CD4-positive, alpha-beta T cell treated with Interleukin-6 for 4 hours (primary cell): Measurements from ENCODE around the gene CCDC169.
"Not testable (repeated sequence)": the region's sequence is repeated elsewhere in the genome, so short reads cannot be mapped to it uniquely, and the experiment has no call there.

Experiments used
- DNase-seq: peaks from one replicate; pipeline ENCODE4 v3.0.0-alpha.2; 2020; ENCODE audit warnings: mixed read lengths

CCDC169 gene

DNA sequence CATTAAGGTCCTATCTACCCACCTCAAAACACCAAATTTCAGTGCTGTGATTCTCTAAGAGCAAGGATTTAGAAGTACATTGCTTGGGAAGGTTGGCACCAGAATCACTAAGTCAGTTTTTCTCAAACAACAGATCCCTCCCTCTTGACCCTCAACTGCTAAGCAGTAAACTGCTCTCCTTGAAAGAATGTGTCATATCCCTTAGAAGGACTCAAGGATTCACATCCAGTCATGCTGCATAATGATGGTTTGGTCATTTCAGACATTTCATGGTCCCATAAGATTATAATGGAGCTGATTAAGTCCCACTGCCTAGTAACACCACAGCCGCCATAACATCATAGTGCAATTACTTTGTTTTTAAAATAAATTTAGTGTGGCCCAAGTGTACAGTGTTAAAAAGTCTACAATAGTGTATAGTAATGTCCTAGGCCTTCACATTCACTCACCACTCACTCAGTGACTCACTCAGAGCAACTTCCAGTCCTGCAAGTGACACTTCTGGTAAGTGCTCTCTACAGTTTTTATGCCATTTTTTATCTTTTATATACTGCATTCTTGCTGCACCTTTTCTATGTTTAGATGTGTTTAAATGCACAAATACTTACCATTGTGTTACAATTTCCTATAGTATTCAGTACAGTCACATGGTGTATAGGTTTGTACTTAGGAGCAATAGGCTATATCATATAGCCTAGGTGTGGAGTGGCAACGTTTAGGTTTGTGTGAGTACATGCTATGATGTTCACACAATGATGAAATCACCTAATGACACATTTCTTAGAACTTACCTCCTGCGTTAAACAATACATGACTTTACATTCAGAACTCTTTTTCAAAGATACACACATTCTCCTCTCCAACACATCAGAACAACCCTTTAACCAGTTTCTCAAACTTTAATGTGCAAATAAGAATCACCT is 15.7 kb upstream of the CCDC169 start:
- DNase-seq, result no peak

DNA sequence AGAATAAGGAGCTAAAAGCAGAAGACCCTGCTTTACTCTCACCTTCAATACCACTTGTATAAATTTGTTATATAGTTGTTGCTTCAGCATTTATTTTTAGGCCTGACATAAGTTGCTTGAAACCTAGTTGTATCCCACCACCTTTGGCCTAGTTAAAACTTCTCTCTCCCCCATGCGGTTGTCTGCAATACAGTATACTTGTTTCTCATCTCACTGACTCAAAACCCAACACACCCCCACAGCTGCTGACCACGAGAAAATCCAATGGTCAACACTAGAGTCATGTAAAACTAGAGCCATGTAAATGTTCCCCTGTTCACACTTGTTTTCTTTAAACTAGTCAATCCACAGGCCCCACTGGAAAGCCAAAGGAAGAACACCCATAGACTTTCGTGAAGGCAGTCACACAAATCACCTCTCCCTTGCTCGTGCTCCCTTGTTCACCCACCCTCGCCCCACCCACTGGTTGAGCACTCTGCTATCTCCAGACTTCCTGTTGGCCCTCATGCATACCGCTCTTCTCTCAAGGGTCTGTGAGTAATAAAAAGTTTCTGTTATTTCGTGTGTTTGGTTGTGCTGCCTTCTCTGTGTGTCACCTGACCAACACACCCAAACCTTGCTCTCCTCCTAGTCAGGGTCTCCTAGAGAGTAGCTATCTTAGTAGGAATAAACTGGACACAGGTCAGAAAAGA is 12.9 kb upstream of the CCDC169 start:
- DNase-seq, result no peak

DNA sequence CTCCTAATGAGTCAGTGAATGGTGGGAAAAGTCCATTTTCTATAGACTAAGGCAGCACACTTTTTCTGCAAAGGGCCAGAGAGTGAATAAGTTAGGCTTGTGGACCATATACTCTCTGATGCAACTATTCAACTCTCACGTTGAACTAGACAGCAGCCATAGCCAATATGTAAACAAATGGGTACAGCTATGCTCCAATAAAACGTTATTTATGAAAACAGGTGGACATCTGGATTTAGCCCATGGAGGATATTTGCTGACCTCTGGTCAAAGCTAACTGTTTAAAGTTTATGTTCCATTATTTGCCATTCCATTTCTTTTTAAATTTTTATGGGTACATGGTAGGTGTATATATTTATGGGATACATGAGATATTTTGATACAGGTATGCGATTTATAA is 4.7 kb upstream of the CCDC169 start:
- DNase-seq, result no peak

DNA sequence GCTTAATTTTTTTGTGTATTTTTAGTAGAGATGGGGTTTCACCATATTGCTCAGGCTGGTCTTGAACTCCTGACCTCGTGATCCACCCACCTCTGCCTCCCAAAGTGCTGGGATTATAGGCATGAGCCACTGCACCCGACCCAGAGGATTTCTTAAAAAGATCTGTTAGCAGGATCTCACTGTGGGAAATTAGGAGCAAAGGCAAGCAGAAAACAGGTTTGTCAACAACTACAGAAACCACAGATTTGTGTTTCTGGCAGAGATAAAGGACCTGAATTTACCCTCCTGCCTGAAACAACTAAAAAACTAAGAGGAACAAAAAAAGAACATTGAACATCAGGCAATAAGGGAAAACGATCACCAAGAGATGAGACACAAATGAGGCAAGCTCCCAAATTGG is 1.9 kb upstream of the CCDC169 start:
- not testable (repeated sequence) for DNase-seq

DNA sequence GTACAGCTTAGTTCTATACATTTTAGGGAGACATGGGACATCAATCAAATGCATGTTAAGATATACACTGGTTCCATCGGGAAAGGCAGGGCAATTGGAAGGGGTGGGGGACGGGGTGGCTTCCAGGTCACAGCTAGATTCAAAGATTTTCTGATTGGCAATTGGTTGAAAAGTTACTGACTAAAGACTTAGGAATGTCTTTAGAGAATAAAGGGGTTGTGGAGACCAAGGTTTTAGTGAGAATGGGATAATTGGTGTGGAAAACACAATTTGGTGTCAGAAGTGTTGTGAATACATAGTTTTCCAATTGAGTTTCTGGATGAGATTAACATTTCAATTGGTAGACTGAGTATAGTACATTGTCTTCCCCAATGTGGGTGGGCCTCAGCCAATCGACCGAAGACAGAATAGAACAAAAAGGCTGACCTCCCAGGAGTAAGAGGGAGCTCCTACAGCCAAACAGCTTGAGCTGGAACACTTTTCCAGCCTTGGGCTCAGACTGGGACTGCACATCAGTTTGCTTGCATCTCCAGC is 988 bp upstream of the CCDC169 start:
- DNase-seq, result no peak

DNA sequence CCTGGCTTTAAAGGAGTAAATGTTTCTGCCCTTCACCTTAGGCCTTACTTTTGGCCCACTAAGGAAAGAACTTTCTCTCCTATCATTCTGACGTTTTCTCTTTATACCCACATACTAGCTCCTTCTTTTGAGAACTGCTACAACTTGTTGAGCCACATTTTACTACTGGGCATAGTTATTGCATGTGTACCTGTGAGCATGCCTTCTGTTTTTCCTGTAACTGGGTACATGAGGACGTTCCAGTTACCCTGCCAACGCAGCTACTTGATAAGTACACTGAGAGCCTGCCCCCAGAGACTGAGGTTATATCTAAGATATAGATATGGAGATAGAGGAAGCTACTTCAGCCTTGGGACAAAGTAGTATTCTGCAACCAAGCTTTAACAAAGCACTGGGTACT is 3.5 kb downstream of the CCDC169 start:
- no peak for DNase-seq

DNA sequence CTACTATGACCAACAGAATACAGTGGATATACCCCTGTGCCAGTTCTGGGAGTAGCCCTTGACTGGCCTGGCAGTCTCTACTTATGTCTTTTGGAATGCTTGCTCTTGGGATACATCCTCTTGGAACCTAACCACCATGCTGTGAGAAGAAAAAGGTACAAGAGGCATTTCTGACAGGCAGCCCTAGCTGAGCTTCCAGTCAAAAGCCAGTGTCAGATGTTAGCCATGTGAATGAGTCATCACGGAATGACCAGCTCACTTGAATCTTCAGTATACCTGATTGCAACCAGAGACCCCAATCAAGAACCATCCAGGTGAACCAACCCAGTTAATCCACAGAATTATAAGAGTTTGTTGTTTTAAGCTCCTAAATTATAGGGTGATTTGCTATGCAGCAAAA is 4.1 kb downstream of the CCDC169 start:
- DNase-seq, result no peak

DNA sequence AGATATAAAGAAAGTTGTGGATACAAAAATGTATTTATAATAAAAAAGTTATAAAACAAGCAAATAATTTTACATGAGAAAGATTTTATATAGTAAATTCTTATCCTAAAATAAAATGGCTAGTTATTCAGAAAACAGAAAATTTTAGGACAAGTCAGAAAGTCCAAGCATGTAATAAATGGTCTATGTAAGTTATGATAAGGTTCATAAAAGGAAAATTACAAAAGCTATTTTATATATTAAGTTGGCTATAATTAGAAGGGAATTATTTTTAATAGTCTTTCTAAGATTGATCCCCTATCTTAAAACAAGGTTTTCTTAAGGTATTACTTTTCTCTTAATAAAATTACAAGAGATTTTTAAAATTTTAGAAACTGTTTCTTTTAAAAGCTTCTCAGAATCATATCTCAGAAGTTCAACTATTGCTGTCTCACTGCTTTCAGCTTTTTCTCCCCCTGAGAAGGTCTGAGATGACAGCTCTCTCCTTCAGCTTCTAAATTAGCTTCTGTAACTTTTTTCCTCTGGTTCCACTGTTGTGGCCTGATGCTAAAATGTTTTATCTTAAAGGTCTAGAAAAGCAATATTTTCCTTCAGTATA is 8.7 kb downstream of the CCDC169 start:
- no peak for DNase-seq

DNA sequence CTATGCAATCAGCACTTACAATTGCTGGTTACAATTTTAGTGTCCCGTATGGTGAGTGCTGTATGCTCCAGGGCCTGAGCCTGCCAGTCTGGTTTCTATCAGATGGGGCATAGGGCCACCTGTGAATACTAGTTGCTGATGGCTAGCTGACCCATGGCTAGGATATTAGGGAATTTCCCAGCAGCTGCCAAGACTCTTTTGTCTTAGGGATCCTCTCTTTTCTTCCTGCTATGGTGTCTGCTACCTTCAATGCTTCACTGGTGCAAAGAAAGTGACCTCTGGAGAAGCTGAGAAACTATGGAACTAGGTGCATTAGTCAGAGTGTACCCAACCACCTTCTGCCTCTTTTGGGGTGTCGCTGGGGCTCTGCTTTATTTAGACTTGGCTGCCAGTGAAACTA is 11.6 kb downstream of the CCDC169 start:
- no peak for DNase-seq

DNA sequence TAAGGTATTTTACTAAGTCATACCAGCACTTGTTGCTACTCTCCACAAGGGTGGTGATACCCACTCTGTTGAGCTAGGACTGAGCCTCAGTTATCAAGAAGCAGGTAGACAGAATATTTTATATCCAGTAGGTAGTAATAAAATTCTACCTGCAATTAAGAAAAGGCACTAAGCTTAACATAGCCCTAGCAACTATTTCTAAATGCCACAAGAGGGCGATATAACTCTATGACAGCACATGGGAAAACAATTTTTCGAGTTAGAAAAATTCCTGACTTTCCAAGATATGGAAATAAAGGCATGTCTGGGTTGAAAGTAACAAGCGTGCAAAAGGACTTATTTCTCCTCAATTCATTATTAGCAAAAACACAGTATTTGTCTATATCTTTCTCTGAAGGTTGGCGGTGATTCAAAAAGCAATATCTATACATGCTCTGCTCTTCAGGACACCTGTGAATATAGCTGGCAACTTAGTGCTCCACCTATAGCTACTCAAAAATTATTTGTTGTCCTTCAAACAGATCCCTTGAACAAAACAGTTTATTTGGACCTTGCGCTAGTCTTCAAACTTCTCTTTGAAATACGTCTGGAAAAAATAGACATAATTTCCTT is 14.7 kb downstream of the CCDC169 start:
- DNase-seq, result no peak

DNA sequence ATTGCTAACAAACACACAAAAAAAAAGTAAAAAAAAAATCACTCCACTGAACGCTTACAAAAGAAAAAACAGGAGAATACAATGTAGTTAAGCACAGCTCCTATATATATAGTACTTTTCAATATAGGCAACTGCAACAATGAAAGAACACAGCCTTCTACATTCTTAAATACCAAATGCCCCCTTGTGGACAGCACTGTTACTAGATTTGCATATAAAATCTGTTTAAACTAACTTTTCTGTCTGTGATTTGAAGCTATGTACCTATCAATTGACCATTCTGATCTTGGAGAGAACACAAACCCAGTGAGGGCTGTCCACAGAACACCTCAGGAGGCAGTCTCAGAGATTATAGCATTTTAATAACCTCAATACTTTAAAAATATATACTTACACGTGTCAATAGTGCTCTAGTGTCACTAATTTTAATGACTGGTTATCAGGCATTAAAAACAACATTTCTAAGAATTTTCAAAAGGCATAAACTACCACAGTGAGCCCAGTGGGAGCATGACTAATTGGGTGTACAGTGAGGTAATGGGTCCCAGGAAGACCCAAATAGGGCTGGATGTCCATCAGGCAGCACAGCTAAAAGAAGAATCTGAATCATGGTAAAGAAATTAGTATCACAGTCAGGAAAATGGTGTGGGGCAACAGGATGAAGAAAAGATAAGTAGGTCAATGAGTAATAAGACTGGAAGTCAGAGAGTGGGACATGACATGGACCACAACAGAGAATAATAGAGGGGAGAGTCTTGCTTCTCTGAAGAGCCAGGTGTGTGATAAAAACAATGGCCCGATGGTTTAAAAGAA is 22.2 kb downstream of the CCDC169 start:
- no peak for DNase-seq

DNA sequence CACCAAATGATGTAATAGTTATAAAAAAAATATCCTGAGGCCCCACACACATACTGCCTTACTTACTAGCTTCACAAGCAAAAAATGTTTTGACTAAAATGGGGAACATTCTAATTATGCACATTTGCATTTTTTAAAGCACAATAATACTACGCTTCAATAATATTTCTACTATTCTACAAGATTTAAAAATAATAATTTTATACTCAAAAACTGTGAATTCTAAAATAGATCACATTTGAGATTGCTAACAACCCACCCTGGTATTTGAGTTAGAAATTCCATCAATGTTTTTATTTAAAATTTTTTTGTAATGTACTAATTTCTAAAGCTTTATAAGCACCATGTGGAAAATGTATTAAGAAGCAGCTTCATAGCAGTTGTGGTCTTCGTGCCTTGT is 24.2 kb downstream of the CCDC169 start:
- no peak for DNase-seq

DNA sequence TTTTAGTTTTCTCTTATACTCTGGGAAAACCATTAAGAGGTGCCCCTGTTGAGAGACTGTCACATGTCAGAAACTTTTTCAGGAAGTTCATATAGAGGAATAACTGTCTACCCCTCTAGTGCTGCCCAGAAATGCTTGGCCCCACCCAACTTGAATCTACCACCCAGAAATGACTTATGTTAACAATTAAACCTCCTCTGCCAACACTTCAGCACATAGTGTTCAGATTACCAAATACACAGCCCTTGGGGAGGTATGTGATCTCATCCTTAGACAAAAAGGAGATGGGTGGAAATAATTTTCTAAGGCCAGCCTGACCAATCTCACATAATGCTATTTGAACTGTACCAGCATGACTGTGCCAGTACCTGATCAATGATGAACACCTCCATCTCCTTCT is 35.6 kb downstream of the CCDC169 start:
- DNase-seq, result no peak

DNA sequence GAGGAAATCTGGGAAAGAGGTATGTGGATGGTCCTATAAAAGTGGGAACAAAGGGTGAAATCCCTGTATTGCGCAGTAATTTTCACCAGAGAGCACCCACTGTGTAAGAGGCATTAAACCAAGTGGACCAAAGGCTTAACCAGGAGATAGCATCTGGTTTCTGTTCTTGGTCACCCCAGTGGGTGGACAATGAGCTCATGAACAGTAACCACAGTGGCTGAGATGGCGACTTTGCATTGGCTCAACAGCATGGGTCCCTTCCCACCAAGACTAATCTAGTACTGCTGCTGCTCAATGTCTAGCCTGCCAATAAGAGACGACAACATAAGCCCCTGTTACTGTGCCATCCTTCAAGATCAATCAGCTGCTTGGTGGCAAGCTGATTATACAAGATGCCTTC is 36.6 kb downstream of the CCDC169 start:
- no peak for DNase-seq

DNA sequence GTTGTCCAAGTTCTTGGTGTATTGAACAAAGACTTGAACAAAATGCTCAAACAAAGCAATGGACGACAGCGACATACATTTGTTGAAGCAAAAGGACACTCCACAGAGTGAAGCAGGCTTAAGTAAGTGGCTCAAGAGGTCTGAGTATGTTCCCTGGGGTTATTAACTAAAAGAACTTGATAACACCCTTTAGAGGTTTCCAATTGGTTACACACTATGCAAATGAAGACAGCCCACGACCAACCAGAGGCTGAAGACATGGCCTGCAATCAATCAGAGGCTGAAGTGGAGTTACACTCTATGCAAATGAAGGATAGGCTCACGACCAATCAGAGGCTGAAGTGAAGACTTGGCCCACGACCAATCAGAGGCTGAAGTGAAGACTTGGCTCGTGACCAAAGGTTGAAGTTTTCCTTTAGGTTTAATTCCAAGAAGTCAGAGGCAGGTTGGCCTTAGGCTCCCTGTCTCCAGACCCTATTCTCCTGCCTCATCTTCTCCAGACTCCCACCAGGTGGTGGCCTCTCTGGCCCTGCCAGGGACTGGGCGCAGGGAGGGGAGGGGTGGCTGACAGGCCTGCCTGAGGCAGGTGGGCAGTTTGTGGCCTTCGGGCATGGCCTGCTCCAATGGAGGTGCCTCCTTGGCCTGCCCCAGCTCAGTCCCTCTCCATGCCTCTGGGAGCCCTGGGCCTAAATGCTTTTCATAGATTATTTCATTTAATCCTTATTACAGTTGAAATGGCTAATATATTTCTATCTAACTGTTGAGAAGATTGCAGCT is 38.1 kb downstream of the CCDC169 start:
- no peak for DNase-seq

DNA sequence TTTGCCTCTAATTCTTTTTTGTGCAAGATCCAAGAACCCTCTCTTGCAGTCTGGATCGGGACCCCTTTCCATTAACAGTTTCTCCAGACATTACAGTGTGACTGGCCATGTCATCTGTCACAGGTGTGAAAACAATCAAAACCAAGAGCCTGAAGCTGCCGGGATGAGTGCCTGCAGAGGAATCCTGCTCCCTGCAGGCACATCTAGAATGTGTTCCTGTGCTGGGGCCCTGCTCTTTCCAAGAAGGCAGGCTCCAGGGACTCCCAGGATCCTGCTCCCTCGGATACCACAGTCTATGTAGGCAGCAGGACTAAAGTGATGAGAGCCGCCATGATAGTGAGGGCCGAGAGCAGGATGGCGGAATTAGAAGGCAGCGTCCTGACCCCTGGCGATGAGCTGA is 38.8 kb downstream of the CCDC169 start:
- no peak for DNase-seq

DNA sequence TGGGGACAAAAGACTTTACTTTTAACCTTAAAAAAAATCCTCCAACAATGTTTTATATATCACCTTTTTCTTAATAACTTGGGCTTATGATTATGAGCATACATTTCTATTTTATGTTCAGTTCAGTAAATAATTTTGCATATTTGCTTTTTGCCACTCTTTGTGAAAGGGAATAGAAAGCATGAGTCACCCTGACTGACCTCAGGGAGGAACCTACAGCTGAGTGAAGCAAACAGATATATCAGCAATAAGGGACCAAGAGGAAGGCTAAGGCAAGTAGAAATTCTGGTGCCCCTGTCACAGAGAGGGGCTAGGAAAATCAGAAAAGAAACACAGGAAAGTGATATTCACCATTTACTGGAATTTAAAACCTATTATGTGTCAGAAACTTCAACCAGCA is 46.1 kb downstream of the CCDC169 start:
- no peak for DNase-seq

DNA sequence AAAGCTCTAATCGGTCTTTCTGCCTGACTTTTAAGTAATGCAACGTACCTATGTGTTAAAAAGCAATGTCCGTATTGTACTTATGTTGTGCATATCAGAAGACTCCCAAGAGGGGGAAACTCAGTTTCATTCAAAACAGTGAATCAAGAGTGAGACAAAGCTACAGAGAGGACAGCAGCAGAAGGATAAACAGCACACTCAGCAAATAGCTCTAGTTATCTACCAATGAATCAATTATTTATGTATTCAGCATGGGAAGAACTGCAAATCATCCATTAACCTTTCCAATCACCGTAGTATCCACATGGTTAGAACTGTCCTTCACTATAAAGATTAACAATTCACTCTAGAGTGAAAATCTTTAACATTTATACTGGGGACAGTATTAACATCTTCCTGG is 46.6 kb downstream of the CCDC169 start:
- no peak for DNase-seq

DNA sequence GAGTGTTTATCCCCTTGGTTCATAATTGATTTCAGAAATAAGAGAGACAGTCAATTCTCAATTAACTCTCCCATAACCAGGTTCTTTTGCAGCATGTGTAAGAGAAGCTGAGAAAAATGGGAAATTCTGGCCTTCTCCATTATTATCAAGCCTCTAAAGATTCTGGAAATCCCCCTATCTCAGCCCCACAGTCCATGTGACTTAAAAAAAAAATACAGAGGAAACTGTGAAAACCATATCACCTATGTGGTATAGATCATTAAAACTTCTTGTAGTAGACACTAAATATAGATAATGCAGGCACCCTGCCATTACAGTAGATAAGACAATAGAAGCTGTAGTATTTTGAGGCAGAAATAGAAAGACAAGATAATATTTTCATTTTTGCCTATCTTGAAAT is 48.9 kb downstream of the CCDC169 start:
- DNase-seq, result no peak

DNA sequence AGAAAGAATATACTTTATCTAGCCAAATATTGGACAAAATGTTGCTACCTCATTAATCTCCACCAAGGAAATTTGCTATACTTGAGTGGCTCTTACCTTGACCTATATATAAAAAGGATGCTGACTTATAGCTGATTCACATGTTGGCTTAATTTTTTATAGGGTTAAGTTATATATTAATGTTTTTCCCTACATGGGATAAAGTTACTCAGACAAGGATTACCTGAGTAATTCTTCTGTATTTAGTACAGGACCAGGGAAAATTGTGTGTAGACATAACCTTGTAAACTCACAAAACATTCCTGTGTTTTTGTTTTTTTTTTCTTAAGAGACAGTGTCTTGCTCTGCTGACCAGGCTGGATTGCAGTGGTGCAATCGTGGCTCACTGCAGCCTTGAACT is 52.6 kb downstream of the CCDC169 start:
- no peak for DNase-seq

DNA sequence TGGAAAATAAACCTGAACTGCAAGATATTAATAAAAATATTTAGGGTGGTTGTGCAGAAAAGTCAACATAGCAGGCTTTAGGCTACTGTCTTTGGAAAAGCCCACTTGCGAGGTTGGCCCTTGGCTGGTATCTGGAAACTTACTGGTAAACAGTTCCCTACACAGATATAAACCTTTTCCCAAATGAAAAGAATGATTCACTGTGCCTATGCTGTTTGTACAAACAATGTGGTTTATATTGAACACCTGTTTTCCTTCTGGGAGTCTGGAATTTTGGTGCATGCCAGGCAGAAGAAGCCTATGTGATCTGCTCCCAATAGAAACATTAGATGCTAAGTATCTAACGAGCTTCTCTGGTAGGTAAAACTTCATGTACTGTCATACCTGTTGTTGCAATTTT is 53.5 kb downstream of the CCDC169 start:
- DNase-seq, result no peak

DNA sequence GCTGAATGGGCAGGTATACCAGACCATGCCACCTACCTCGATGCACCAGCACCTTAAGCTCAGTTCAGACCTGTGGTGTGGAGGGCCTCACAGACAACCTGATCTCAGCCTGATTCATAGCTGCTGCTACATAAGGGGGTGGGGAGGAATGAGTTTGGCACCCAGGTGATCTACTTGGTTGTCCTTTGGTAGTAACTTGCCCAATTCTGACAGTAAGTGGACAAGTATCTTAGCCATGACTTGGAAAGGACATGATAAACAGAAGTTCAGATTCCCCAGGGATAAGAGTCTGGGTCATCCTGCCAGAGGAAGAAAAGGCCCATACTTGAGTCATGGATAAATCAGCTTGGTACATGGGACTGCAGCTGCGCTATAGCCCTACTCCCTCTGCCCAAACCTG is 54.9 kb downstream of the CCDC169 start:
- DNase-seq, result no peak
